HEK293 (cell line): ENCODE results near the gene CACNA1B.
A peak's percentile ranks its signal among the peaks of the same experiment; 100 is the strongest.

Experiments
- CTCF ChIA-PET: fragments of 350-600 bp; formaldehyde crosslinking; extraction: SDS; loops from one replicate; lab custom pipeline; 2021; ENCODE audit warnings: antibody characterized with exemption; lab: Yijun Ruan, JAX
- POLR2A ChIA-PET: fragments of 300-600 bp; formaldehyde crosslinking; extraction: SDS; loops from one replicate; lab custom pipeline; 2020; ENCODE audit warnings: antibody characterized with exemption, inconsistent platforms; lab: Yijun Ruan, JAX
- H3K27ac ChIP-seq: fragments of 200-500 bp; sonication (Bioruptor generic); 2 replicates; pipeline ENCODE4 v1.5.1; 2014; ENCODE audit warnings: low read depth, low read length, control low read depth, inconsistent platforms; ENCODE audit errors: extremely low read depth
- H3K36me3 ChIP-seq, 2 experiments: fragments of 200-500 bp in 1 of 2; sonication (Bioruptor generic) in 1 of 2; 1 replicate in 1 of 2; 2 replicates in 1 of 2; pipeline ENCODE4 v1.5.1; 2014 to 2017; ENCODE audit warnings: inconsistent platforms in 2 of 2, low read length in 2 of 2; ENCODE audit not compliant: control insufficient read depth in 2 of 2, insufficient read depth in 1 of 2
- H3K4me1 ChIP-seq: fragments of 200-500 bp; sonication (Bioruptor generic); 2 replicates; pipeline ENCODE4 v1.5.1; 2014; ENCODE audit warnings: mild to moderate bottlenecking, low read length, inconsistent platforms; ENCODE audit not compliant: control insufficient read depth, insufficient read depth
- H3K4me3 ChIP-seq: 2 replicates; pipeline ENCODE4 v1.5.1; 2011; ENCODE audit warnings: low read depth, mild to moderate bottlenecking, control low read depth, low read length, moderate library complexity
- H3K9me3 ChIP-seq: fragments of 200-500 bp; sonication (Bioruptor generic); 2 replicates; pipeline ENCODE4 v1.5.1; 2014; ENCODE audit warnings: low read depth, low read length, inconsistent platforms; ENCODE audit not compliant: control insufficient read depth, insufficient read depth
- EGR2 ChIP-seq: fragments of 450-650 bp; formaldehyde crosslinking; IDR thresholded peaks from 2 replicates; pipeline ENCODE4 v1.5.1; 2016; ENCODE audit warnings: low read depth, missing biosample characterization, missing genetic modification characterization
- GLI4 ChIP-seq: fragments of 450-650 bp; formaldehyde crosslinking; IDR thresholded peaks from 2 replicates; pipeline ENCODE4 v1.5.1; 2016; ENCODE audit warnings: missing biosample characterization, missing genetic modification characterization
- GLIS1 ChIP-seq: fragments of 450-650 bp; formaldehyde crosslinking; IDR thresholded peaks from 2 replicates; pipeline ENCODE4 v1.5.1; 2016; ENCODE audit warnings: missing biosample characterization, missing genetic modification characterization
- GLIS2 ChIP-seq: fragments of 450-650 bp; formaldehyde crosslinking; IDR thresholded peaks from 2 replicates; pipeline ENCODE4 v1.5.1; 2016; ENCODE audit warnings: missing biosample characterization, missing genetic modification characterization
- IKZF3 ChIP-seq: fragments of 450-650 bp; IDR thresholded peaks from 2 replicates; pipeline ENCODE4 v1.5.0; 2018; ENCODE audit warnings: missing biosample characterization, mild to moderate bottlenecking, missing genetic modification characterization, moderate library complexity
- KLF1 ChIP-seq: fragments of 450-650 bp; formaldehyde crosslinking; IDR thresholded peaks from 2 replicates; pipeline ENCODE4 v1.5.1; 2016; ENCODE audit warnings: missing biosample characterization, missing genetic modification characterization
- KLF10 ChIP-seq: fragments of 450-650 bp; IDR thresholded peaks from 2 replicates; pipeline ENCODE4 v1.5.1; 2018; ENCODE audit warnings: missing biosample characterization, mild to moderate bottlenecking, missing genetic modification characterization
- OSR2 ChIP-seq: fragments of 450-650 bp; formaldehyde crosslinking; IDR thresholded peaks from 2 replicates; pipeline ENCODE4 v1.5.1; 2016; ENCODE audit warnings: missing biosample characterization, missing genetic modification characterization
- RBAK ChIP-seq: fragments of 450-650 bp; formaldehyde crosslinking; IDR thresholded peaks from 2 replicates; pipeline ENCODE4 v1.5.1; 2016; ENCODE audit warnings: missing biosample characterization, missing genetic modification characterization
- REST ChIP-seq: fragments of 450-650 bp; formaldehyde crosslinking; IDR thresholded peaks from 2 replicates; pipeline ENCODE4 v1.5.1; 2016; ENCODE audit warnings: missing biosample characterization, missing genetic modification characterization
- SCRT1 ChIP-seq: fragments of 450-650 bp; formaldehyde crosslinking; IDR thresholded peaks from 2 replicates; pipeline ENCODE4 v1.5.1; 2016; ENCODE audit warnings: missing biosample characterization, missing genetic modification characterization, borderline replicate concordance
- SCRT2 ChIP-seq: fragments of 450-650 bp; formaldehyde crosslinking; IDR thresholded peaks from 2 replicates; pipeline ENCODE4 v1.5.1; 2016; ENCODE audit warnings: missing biosample characterization, missing genetic modification characterization
- ZNF114 ChIP-seq: fragments of 450-650 bp; formaldehyde crosslinking; IDR thresholded peaks from 2 replicates; pipeline ENCODE4 v1.5.0; 2017; ENCODE audit warnings: missing biosample characterization, missing genetic modification characterization
- ZNF121 ChIP-seq: fragments of 450-650 bp; formaldehyde crosslinking; IDR thresholded peaks from 2 replicates; pipeline ENCODE4 v1.5.1; 2016; ENCODE audit warnings: missing biosample characterization, missing genetic modification characterization
- ZNF133 ChIP-seq: fragments of 450-650 bp; formaldehyde crosslinking; IDR thresholded peaks from 2 replicates; pipeline ENCODE4 v1.5.1; 2016; ENCODE audit warnings: missing biosample characterization, missing genetic modification characterization
- ZNF140 ChIP-seq: fragments of 450-650 bp; formaldehyde crosslinking; IDR thresholded peaks from 2 replicates; pipeline ENCODE4 v1.5.1; 2016; ENCODE audit warnings: missing biosample characterization, missing genetic modification characterization
- ZNF174 ChIP-seq: fragments of 450-650 bp; formaldehyde crosslinking; IDR thresholded peaks from 2 replicates; pipeline ENCODE4 v1.5.0; 2017; ENCODE audit warnings: missing biosample characterization, mild to moderate bottlenecking, missing genetic modification characterization
- ZNF350 ChIP-seq: fragments of 450-650 bp; formaldehyde crosslinking; IDR thresholded peaks from 2 replicates; pipeline ENCODE4 v1.5.0; 2017; ENCODE audit warnings: missing biosample characterization, mild to moderate bottlenecking, missing genetic modification characterization
- ZNF416 ChIP-seq: fragments of 450-650 bp; formaldehyde crosslinking; IDR thresholded peaks from 2 replicates; pipeline ENCODE4 v1.5.1; 2016; ENCODE audit warnings: missing biosample characterization, missing genetic modification characterization
- ZNF473 ChIP-seq: fragments of 450-650 bp; formaldehyde crosslinking; IDR thresholded peaks from 2 replicates; pipeline ENCODE4 v1.5.1; 2017; ENCODE audit warnings: missing biosample characterization, missing genetic modification characterization
- ZNF544 ChIP-seq: fragments of 450-650 bp; formaldehyde crosslinking; IDR thresholded peaks from 2 replicates; pipeline ENCODE4 v1.5.0; 2017; ENCODE audit warnings: missing biosample characterization, missing genetic modification characterization
- ZNF558 ChIP-seq: fragments of 450-650 bp; formaldehyde crosslinking; IDR thresholded peaks from 2 replicates; pipeline ENCODE4 v1.5.1; 2016; ENCODE audit warnings: missing biosample characterization, missing genetic modification characterization
- ZNF747 ChIP-seq: fragments of 450-650 bp; formaldehyde crosslinking; IDR thresholded peaks from 2 replicates; pipeline ENCODE4 v1.5.1; 2016; ENCODE audit warnings: missing biosample characterization, missing genetic modification characterization
- ZNF785 ChIP-seq: fragments of 450-650 bp; formaldehyde crosslinking; IDR thresholded peaks from 2 replicates; pipeline ENCODE4 v1.5.1; 2016; ENCODE audit warnings: missing biosample characterization, missing genetic modification characterization
- ZNF843 ChIP-seq: fragments of 450-650 bp; formaldehyde crosslinking; IDR thresholded peaks from 2 replicates; pipeline ENCODE4 v1.5.1; 2016; ENCODE audit warnings: missing biosample characterization, missing genetic modification characterization

CACNA1B gene

GRCh38 chr9:137828527-137829259 is 48.9 kb upstream of the CACNA1B start:
- peak; percentile 35 for TF ChIP-seq GLIS2 (tag by site-specific recombination)
- no peak for TF ChIP-seq ZNF544
- TF ChIP-seq GLI4 (tag by site-specific recombination), result no peak
- no peak for TF ChIP-seq ZNF140 (tag by site-specific recombination)
- TF ChIP-seq ZNF121 (tag by site-specific recombination), result no peak
- TF ChIP-seq RBAK (tag by site-specific recombination), result no peak
- no peak for TF ChIP-seq ZNF558 (tag by site-specific recombination)
- no peak for TF ChIP-seq ZNF843 (tag by site-specific recombination)
- TF ChIP-seq SCRT1, result no peak
- TF ChIP-seq ZNF747 (tag by site-specific recombination), result no peak
- TF ChIP-seq ZNF416 (tag by site-specific recombination), result no peak
- TF ChIP-seq REST (tag by site-specific recombination), result peak; percentile 97
- TF ChIP-seq OSR2 (tag by site-specific recombination), result no peak
- TF ChIP-seq ZNF350 (tag by site-specific recombination), result no peak
- no peak for TF ChIP-seq KLF10
- TF ChIP-seq ZNF174 (tag by site-specific recombination), result no peak
- TF ChIP-seq ZNF785 (tag by site-specific recombination), result no peak
- no peak for TF ChIP-seq ZNF133 (tag by site-specific recombination)
- TF ChIP-seq IKZF3 (tag by site-specific recombination), result no peak
- TF ChIP-seq SCRT2 (tag by site-specific recombination), result no peak
- TF ChIP-seq ZNF473 (tag by site-specific recombination), result no peak
- TF ChIP-seq EGR2 (tag by site-specific recombination), result no peak
- TF ChIP-seq ZNF114 (tag by site-specific recombination), result no peak
- peak; percentile 9; the same call in 1 of the 2 replicates for TF ChIP-seq GLIS1 (tag by site-specific recombination)
- no peak for TF ChIP-seq KLF1 (tag by site-specific recombination)
- H3K4me3 ChIP-seq, result no peak overlapping the region
- ChIA-PET CTCF (interaction anchor here (0.7 kb wide), 1 partner anchor 244 kb away, joined by 3 read pairs; no protein-coding TSS in a partner anchor), POLR2A (no interaction called here)
- peaks cover 4 to 58% of the 10 kb centered on the region in 2 experiments; a peak in 2 of 3 replicates for H3K36me3 ChIP-seq
- no peak overlapping the region for H3K27ac ChIP-seq
- H3K4me1 ChIP-seq, result no peaks in the 10 kb centered on the region
- H3K9me3 ChIP-seq, result no peaks in the 10 kb centered on the region
